Frontal cortex (tissue), 4 donors: Measurements from ENCODE around the gene SLC49A4. TPM values are rescaled to one million over a fixed set of nuclear protein-coding genes. Genes with fewer than 3 reads are reported as not detected.

Experiments used
- DNase-seq, 2 donors: peaks; one replicate each; pipeline ENCODE4 v3.0.0; 2012; ENCODE audit warnings: low spot score in 2 of 2
- FAIRE-seq: peaks from 2 replicates; lab custom pipeline; 2012; peaks lifted over from hg19 to GRCh38; lab: Jason Lieb, UNC
- total RNA-seq: library from RNA; depleted of rRNA; stranded (reverse); fragments of >200 nt; gene quantifications from one replicate; pipeline ENCODE4 v1.2.3, GENCODE V29; 2014
- donor health status: control.
- donor health status: control.
- donor health status: control.

The SLC49A4 gene
- total RNA-seq, 1 donor from 2014 or later, result 20.0 TPM

DNA sequence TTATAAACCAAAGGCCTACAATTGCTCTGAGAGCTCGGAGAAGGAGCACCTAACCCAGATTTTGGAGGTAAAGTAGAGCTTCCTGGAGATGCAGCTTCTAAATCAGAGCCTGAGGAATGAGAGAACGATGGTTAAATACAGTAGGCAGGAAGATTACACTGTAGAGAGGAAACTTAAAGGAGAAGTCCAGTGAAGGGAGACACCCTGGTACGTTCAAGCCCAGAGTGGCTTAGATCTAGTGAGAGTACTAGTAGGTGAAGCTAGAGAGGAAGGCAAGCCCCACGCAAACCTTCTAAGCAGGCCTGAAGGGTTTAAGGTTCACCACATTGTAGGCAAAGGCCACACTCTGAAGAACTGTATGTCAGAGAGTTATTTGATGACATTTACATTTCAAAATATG lies 33.4 kb downstream of the SLC49A4 start:
- DNase-seq (no peak), FAIRE-seq (no peak)

- DNase-seq (no peak), FAIRE-seq (no peak)
Measured at GRCh38 chr3:122835590-122835989, 40.7 kb downstream of the SLC49A4 start.

DNA sequence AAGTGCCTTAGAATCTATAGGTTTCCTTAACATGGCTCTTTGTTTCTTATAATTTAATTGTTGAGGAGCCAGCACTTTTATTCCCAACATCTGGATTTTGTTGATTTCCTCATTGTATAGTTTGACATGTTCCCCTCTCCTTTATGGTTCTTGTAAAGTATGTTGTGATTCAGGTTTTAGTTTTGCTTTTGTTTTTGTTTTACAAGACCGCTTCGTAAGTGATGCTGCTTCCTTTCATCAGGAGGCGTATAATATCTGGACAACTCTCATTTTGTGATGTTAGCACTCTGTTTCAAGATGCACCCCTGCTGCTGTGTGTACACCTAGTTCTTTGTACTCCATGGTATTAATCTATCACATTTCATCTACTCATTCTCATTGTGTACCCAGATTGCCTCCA lies 48.7 kb downstream of the SLC49A4 start:
- DNase-seq (no peak), FAIRE-seq (no peak)

DNA sequence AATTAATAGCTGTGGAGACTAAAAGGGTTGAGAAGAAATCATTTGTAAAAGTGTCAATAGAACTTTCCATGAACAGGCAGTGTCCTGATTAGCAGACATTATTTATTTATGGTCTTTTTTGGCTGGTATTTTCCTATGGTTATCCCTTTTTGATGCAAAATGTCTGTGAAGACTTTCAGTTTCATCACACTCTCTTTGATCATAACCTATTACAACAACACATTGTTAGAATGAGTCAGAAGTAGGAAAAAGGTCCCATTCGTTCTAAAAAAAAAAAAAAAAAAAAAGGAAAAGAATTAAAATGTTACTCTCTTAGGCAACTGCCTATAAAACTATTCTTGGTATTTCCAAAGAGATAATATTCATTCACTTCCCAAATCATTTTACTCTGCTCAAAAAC lies 62.1 kb downstream of the SLC49A4 start:
- DNase-seq, result no peak
- no peak for FAIRE-seq

DNA sequence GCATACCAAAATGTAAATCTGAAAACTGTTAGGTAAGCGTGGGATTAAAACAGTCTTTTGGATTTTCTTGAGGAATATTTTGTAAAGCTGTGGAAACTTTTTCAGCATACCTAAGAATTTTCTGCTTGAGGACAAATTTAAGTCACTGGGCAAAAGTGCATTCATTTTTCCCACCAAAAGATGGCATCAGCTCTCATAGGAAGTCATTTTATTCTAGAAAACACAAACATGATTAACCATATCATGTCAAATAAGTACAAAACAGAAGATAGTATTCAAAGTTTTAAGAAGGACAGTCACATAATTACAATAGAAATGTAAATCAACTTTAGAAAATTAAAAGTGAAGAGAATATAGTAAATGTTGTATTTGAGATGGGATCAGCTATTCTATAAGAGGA lies 63.5 kb downstream of the SLC49A4 start:
- FAIRE-seq (peak; percentile 92), DNase-seq (peak in 1 of 2 donors; percentile 13)

GRCh38 chr3:122859021-122859805 lies 64.3 kb downstream of the SLC49A4 start:
- FAIRE-seq (no peak), DNase-seq (no peak)

GRCh38 chr3:122862381-122862780 lies 67.5 kb downstream of the SLC49A4 start:
- FAIRE-seq (no peak), DNase-seq (no peak)

- DNase-seq (no peak), FAIRE-seq (no peak)
Measured at GRCh38 chr3:122864498-122864897, 69.6 kb downstream of the SLC49A4 start.

DNA sequence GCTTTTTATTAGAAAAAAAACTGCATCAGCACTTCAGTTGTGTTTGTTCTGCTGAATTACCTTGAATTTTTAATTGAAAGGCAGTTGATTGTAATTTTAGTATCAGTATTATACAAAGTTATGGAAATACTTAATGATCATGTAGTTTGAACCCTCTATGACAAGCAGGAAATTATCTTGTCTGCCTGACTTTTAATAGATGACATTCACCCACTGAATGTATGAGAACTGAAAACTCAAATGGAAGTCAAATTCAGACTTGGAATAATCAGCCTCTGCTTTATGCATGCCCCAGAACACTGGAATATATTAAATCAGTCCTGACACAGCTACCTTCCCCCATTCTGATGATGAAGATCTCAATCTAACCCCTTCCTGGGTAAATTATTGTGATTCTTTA lies 73.5 kb downstream of the SLC49A4 start:
- FAIRE-seq, result no peak
- DNase-seq, result no peak

- FAIRE-seq (no peak), DNase-seq (no peak)
Measured at GRCh38 chr3:122873741-122874515, 79.1 kb downstream of the SLC49A4 start.

GRCh38 chr3:122875547-122876127 lies 80.8 kb downstream of the SLC49A4 start:
- no peak for DNase-seq
- FAIRE-seq, result no peak

GRCh38 chr3:122880173-122880572 lies 85.3 kb downstream of the SLC49A4 start:
- DNase-seq (no peak), FAIRE-seq (no peak)

DNA sequence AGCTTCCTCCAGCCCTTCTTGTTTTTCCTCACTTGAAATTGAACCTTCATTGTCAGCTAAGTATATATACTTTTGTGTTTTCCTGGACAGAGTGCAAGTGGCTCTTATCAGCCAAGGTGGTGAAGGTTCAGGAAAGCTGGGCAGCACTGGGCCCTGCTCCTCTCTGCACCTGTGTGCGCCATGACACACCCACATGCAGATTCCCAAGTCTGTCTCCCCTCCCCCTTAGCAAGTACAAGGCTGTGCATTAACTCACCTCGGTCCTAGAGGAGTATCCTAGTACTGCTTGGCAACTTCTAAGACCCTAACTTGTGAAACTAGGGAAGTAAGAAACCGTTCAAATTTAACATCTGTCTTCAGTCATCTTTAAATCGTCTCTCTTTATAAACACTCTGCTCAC lies 85.8 kb downstream of the SLC49A4 start:
- DNase-seq (no peak), FAIRE-seq (no peak)

GRCh38 chr3:122882361-122882947 lies 87.6 kb downstream of the SLC49A4 start:
- DNase-seq (no peak), FAIRE-seq (no peak)

GRCh38 chr3:122886251-122886650 lies 91.4 kb downstream of the SLC49A4 start:
- FAIRE-seq (no peak), DNase-seq (no peak)

- FAIRE-seq (no peak), DNase-seq (no peak)
Measured at GRCh38 chr3:122886946-122887345, 92.1 kb downstream of the SLC49A4 start.

DNA sequence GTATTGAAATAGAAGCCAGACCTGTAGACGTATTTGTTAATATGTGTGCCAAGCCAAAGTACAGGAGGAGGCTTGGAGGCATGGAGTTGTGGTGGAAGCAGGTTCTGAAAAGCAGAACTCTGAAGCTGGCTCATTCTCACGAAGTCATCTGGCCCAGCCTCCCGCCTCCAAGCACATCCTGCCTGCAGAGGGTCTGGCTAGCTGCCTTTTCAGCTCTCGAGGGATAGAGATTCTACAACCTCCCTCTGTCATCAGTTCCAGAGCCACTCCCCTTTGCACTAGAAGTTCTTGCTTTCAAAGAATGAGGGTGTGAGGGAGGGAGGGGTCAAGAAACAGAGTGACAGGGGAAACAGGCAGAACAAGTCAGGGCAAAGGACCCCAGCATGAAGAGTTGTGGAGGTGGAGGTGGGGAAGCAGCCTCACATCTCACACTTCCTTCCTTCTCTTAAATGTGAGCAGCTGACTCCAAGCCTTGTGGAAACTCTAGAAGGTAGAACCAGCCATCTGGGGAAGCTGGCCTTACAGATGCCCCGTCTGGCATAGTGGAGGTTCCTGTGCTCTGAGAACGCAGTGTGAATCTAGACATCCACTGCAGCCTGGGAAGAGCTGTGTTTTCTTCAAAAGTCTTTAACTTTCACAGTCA lies 95.3 kb downstream of the SLC49A4 start:
- FAIRE-seq (no peak), DNase-seq (no peak)

GRCh38 chr3:122890720-122891220 lies 95.9 kb downstream of the SLC49A4 start:
- FAIRE-seq (no peak), DNase-seq (no peak)

GRCh38 chr3:122892118-122892960 lies 97.5 kb downstream of the SLC49A4 start:
- DNase-seq (no peak), FAIRE-seq (no peak)
